K562 (cell line): ENCODE data around the gene RAB24. TPM values are rescaled to one million over a fixed set of nuclear protein-coding genes. Genes with fewer than 3 reads are reported as not detected.

Experiments
- CEBPG ChIP-seq, 3 experiments: fragments of 200-800 bp in 1 of 3; sonication (Bioruptor generic) in 1 of 3; sonication (generic) in 1 of 3; formaldehyde crosslinking in 1 of 3; IDR thresholded peaks in 2 of 3; conservative IDR thresholded peaks in 1 of 3; 2 replicates each; pipeline versions ENCODE4 v1.6.1 to v1.8.0; 2016 to 2022; ENCODE audit warnings: missing compliant biosample characterization in 2 of 3, missing genetic modification characterization in 2 of 3, mild to moderate bottlenecking in 1 of 3, missing genetic modification reagents in 1 of 3
- CHAMP1 ChIP-seq: fragments of 450-650 bp; IDR thresholded peaks from 2 replicates; pipeline ENCODE4 v1.6.1; 2016; ENCODE audit warnings: mild to moderate bottlenecking
- ELK1 ChIP-seq: sonication (generic); formaldehyde crosslinking; IDR thresholded peaks from 2 replicates; pipeline ENCODE4 v1.8.1; 2022; ENCODE audit warnings: missing genetic modification reagents
- ESRRA ChIP-seq: fragments of 450-650 bp; IDR thresholded peaks from 2 replicates; pipeline ENCODE4 v1.6.1; 2014; ENCODE audit warnings: low read depth, mild to moderate bottlenecking, moderate library complexity, borderline replicate concordance
- GABPB1 ChIP-seq: sonication (generic); formaldehyde crosslinking; IDR thresholded peaks from 2 replicates; pipeline ENCODE4 v1.8.0; 2022; ENCODE audit warnings: mild to moderate bottlenecking, missing genetic modification reagents
- HSF4 ChIP-seq: fragments of 250-450 bp; sonication (Bioruptor Pico); IDR thresholded peaks from 2 replicates; pipeline ENCODE4 v2.1.2; 2022; ENCODE audit warnings: mild to moderate bottlenecking, moderate library complexity, borderline replicate concordance
- LEF1 ChIP-seq: fragments of 450-650 bp; IDR thresholded peaks from 2 replicates; pipeline ENCODE4 v1.6.1; 2016; ENCODE audit warnings: mild to moderate bottlenecking
- NFATC3 ChIP-seq: fragments of 450-650 bp; IDR thresholded peaks from 2 replicates; pipeline ENCODE4 v1.6.1; 2017; ENCODE audit warnings: mild to moderate bottlenecking
- OTX1 ChIP-seq: fragments of 450-650 bp; formaldehyde crosslinking; IDR thresholded peaks from 2 replicates; pipeline ENCODE4 v1.4.0; 2022; ENCODE audit warnings: mild to moderate bottlenecking
- RBBP5 ChIP-seq: fragments of 200-600 bp; sonication (generic); IDR thresholded peaks from 2 replicates; pipeline ENCODE4 v1.6.1; 2012; ENCODE audit warnings: borderline replicate concordance, mild to moderate bottlenecking, low read length, control low read depth, inconsistent platforms; ENCODE audit not compliant: insufficient read depth, poor library complexity, severe bottlenecking
- RNF219 ChIP-seq: fragments of 250-450 bp; sonication (Bioruptor Pico); IDR thresholded peaks from 2 replicates; pipeline ENCODE4 v1.5.0; 2022; ENCODE audit warnings: mild to moderate bottlenecking
- SMARCA5 ChIP-seq: fragments of 450-650 bp; IDR thresholded peaks from 2 replicates; pipeline ENCODE4 v1.6.1; 2016
- ZBTB17 ChIP-seq: fragments of 450-650 bp; formaldehyde crosslinking; IDR thresholded peaks from 2 replicates; pipeline ENCODE4 v1.4.0; 2020; ENCODE audit warnings: mild to moderate bottlenecking
- ZNF347 ChIP-seq: fragments of 450-650 bp; formaldehyde crosslinking; IDR thresholded peaks from 2 replicates; pipeline ENCODE4 v1.4.0; 2020; ENCODE audit warnings: low read depth, mild to moderate bottlenecking, moderate library complexity
- polyA plus RNA-seq, 8 experiments: library from polyadenylated mRNA; depleted of rRNA in 4 of 8; stranded (reverse) in 5 of 8; unstranded in 3 of 8; fragments of >200 nt; fragmentation: Nextera tagmentation in 2 of 8; fragmentation: Illumina TruSeq in 1 of 8; extraction: Ambion mirVana in 2 of 8; extraction: Trizol in 1 of 8; gene quantifications; 2 replicates each; pipeline versions ENCODE4 v1.2.1 to v1.2.3, GENCODE V29; 2011 to 2014; ENCODE audit warnings: inconsistent platforms in 1 of 8, missing spikeins in 1 of 8
- total RNA-seq, 7 experiments: library from RNA; depleted of rRNA in 6 of 7; stranded (reverse); fragments of >200 nt in 6 of 7; fragmentation: Illumina TruSeq in 2 of 7; extraction: Trizol in 2 of 7; gene quantifications; 2 replicates each; pipeline versions ENCODE4 v1.2.1 to v1.2.3, GENCODE V29; 2011 to 2021; ENCODE audit warnings: low replicate concordance in 1 of 7
- TF ChIP-seq, protein P1 (sequence below): fragments of 200-800 bp; sonication (Bioruptor generic); IDR thresholded peaks from 2 replicates; pipeline ENCODE4 v1.6.1; 2016; ENCODE audit warnings: missing genetic modification characterization, missing compliant biosample characterization

RAB24 gene
- total and polyA plus RNA-seq, 9 of the 15 experiments (the other 6 are each of a cell fraction or from before 2014, with no cell fraction given) = 13.9 to 107 (median 34.8) TPM

- TF ChIP-seq CEBPG (CRISPR knock-in tag; IDR thresholded peaks at IDR 0.05) (no peak), CEBPG (tag; conservative IDR thresholded peaks at IDR 0.05 in 1 of 2, IDR thresholded peaks at IDR 0.05 in 1 of 2) (no peak), ZNF347 (CRISPR knock-in tag) (no peak), ESRRA (peak; percentile 73), ZBTB17 (CRISPR knock-in tag) (no peak), GABPB1 (CRISPR knock-in tag) (peak; percentile 99), LEF1 (peak; percentile 79; the same call in 1 of the 2 replicates), RNF219 (CRISPR knock-in tag) (no peak), SMARCA5 (no peak), OTX1 (peak; percentile 67; the same call in 1 of the 2 replicates), NFATC3 (peak; percentile 90; the same call in 1 of the 2 replicates), HSF4 (no peak), RBBP5 (peak; percentile 67), CHAMP1 (no peak), ELK1 (no peak)
- TF ChIP-seq, protein P1, sequence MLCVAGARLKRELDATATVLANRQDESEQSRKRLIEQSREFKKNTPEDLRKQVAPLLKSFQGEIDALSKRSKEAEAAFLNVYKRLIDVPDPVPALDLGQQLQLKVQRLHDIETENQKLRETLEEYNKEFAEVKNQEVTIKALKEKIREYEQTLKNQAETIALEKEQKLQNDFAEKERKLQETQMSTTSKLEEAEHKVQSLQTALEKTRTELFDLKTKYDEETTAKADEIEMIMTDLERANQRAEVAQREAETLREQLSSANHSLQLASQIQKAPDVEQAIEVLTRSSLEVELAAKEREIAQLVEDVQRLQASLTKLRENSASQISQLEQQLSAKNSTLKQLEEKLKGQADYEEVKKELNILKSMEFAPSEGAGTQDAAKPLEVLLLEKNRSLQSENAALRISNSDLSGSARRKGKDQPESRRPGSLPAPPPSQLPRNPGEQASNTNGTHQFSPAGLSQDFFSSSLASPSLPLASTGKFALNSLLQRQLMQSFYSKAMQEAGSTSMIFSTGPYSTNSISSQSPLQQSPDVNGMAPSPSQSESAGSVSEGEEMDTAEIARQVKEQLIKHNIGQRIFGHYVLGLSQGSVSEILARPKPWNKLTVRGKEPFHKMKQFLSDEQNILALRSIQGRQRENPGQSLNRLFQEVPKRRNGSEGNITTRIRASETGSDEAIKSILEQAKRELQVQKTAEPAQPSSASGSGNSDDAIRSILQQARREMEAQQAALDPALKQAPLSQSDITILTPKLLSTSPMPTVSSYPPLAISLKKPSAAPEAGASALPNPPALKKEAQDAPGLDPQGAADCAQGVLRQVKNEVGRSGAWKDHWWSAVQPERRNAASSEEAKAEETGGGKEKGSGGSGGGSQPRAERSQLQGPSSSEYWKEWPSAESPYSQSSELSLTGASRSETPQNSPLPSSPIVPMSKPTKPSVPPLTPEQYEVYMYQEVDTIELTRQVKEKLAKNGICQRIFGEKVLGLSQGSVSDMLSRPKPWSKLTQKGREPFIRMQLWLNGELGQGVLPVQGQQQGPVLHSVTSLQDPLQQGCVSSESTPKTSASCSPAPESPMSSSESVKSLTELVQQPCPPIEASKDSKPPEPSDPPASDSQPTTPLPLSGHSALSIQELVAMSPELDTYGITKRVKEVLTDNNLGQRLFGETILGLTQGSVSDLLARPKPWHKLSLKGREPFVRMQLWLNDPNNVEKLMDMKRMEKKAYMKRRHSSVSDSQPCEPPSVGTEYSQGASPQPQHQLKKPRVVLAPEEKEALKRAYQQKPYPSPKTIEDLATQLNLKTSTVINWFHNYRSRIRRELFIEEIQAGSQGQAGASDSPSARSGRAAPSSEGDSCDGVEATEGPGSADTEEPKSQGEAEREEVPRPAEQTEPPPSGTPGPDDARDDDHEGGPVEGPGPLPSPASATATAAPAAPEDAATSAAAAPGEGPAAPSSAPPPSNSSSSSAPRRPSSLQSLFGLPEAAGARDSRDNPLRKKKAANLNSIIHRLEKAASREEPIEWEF (CRISPR knock-in tag) = no peak
These were observed 48.1 kb upstream of the RAB24 start, which contains the start of gene LMAN2 (continued) for GRCh38 chr5:177351392-177352329.
